Measurements from ENCODE around the gene SEMA5A. TPM values are rescaled to one million over a fixed set of nuclear protein-coding genes. Genes with fewer than 3 reads are reported as not detected.

SEMA5A gene
- total RNA-seq, 1 donor from 2014 or later = 4.0 TPM

DNA sequence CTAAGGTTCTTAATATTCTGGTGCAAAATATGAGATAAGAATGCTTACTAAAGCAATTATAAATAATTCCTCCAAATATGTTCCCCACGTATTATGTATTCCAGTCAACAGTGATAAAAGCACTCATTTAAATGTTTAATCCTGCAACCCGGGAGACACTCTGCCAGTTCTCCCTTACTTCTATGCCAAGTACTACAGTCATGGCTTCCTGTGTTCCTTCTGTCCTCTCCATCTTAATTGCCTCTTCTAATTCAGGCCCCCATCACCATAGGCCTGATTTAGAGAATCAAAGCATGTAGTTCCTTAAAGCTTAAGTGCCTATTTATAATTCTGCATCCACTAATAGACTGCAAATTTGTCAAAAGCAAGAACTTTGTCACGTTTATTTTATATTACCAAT is 474.8 kb downstream of the SEMA5A start:
- Mint-ChIP-seq H3K27me3 (peaks cover 14% of the 10 kb centered on the region), H3K9me3 (ENCODE audit: low read depth) (no peaks in the 10 kb centered on the region), H3K4me3 (ENCODE audit: low read depth) (no peak overlapping the region), H3K27ac (no peak overlapping the region), H3K4me1 (ENCODE audit: low read depth) (no peaks in the 10 kb centered on the region), H3K36me3 (ENCODE audit: insufficient read depth) (no peaks in the 10 kb centered on the region)
- DNase-seq (ENCODE audit: low spot score, unreplicated experiment) = no peak
- TF ChIP-seq, protein P1, sequence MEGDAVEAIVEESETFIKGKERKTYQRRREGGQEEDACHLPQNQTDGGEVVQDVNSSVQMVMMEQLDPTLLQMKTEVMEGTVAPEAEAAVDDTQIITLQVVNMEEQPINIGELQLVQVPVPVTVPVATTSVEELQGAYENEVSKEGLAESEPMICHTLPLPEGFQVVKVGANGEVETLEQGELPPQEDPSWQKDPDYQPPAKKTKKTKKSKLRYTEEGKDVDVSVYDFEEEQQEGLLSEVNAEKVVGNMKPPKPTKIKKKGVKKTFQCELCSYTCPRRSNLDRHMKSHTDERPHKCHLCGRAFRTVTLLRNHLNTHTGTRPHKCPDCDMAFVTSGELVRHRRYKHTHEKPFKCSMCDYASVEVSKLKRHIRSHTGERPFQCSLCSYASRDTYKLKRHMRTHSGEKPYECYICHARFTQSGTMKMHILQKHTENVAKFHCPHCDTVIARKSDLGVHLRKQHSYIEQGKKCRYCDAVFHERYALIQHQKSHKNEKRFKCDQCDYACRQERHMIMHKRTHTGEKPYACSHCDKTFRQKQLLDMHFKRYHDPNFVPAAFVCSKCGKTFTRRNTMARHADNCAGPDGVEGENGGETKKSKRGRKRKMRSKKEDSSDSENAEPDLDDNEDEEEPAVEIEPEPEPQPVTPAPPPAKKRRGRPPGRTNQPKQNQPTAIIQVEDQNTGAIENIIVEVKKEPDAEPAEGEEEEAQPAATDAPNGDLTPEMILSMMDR (IDR thresholded peaks at IDR 0.05; ENCODE audit: unreplicated experiment) = no peak

DNA sequence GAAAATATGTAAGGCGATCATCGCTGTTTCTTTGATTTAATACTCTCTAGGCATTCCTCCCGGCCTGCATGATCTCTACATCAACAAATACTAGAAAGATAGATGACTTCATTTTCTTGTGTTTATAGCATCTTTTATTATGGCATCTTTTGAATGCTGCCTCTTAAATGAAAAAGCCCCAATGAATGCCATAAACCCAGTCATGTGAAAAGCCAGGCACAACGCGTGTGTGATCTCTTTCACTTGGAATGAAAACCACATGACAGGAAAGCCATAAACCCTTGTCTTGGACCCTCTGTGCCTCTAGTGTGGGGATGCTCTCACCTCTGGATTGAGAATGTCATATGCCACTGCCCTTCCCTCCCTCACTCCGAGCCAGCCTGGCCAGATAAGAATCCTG is 476.2 kb downstream of the SEMA5A start:
- TF ChIP-seq, protein P1 (IDR thresholded peaks at IDR 0.05; ENCODE audit: unreplicated experiment) = no peak

DNA sequence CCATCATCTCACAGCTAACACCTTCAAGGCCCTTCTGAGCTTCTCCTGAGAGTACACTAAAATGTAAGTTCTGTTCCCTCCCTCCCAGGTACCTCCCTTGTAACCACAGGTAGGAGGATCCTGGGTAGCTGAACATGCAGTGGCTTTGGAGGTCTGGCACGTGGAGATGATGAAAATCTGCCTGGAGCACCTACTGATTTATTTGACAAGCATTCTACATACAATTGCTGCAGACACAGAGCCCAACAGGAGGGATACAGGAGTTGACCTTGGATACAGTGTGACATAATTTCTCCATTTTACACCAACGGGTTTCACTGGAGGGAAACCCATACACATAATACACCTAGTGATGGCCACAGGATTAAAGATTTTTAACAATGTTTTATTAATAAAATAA is 478.7 kb downstream of the SEMA5A start:
- Mint-ChIP-seq H3K36me3 (ENCODE audit: insufficient read depth) (no peaks in the 10 kb centered on the region), H3K27ac (no peak overlapping the region), H3K4me1 (ENCODE audit: low read depth) (no peaks in the 10 kb centered on the region), H3K4me3 (ENCODE audit: low read depth) (no peak overlapping the region), H3K27me3 (peaks cover 14% of the 10 kb centered on the region), H3K9me3 (ENCODE audit: low read depth) (no peaks in the 10 kb centered on the region)
- no peak for DNase-seq (ENCODE audit: low spot score, unreplicated experiment)
- TF ChIP-seq, protein P1 (IDR thresholded peaks at IDR 0.05; ENCODE audit: unreplicated experiment) = no peak

More for the DNA sequence above, 476.2 kb downstream of the SEMA5A start:
- DNase-seq (ENCODE audit: low spot score, unreplicated experiment) = no peak
- H3K4me1 Mint-ChIP-seq (ENCODE audit: low read depth) = no peaks in the 10 kb centered on the region
- no peak overlapping the region for H3K27ac Mint-ChIP-seq
- no peaks in the 10 kb centered on the region for H3K9me3 Mint-ChIP-seq (ENCODE audit: low read depth)
- no peaks in the 10 kb centered on the region for H3K36me3 Mint-ChIP-seq (ENCODE audit: insufficient read depth)
- peaks cover 14% of the 10 kb centered on the region for H3K27me3 Mint-ChIP-seq
- H3K4me3 Mint-ChIP-seq (ENCODE audit: low read depth) = no peak overlapping the region

DNA sequence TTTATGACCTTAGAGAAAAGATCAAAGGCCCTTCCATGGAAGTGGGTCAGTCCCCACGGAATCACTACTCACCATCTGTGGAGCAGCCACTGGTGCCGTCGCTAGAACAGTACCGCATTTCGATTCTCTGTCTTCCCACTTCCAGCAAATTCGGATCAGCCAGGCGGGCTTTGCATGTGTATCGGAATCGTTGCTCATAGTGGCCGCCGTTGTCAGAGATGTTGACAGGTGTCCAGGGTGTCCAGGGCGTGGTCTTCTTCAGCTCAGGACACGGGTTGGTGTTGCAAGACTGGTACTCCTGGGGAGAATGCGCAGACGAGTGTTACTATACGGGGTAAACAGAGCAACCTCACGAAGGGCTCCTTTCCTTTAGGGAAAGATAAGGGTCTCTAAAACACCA is 479.5 kb downstream of the SEMA5A start:
- H3K4me3 Mint-ChIP-seq (ENCODE audit: low read depth) = no peak overlapping the region
- H3K9me3 Mint-ChIP-seq (ENCODE audit: low read depth) = no peaks in the 10 kb centered on the region
- TF ChIP-seq, protein P1 (IDR thresholded peaks at IDR 0.05; ENCODE audit: unreplicated experiment) = no peak
- DNase-seq (ENCODE audit: low spot score, unreplicated experiment) = no peak
- H3K27ac Mint-ChIP-seq = no peak overlapping the region
- no peaks in the 10 kb centered on the region for H3K36me3 Mint-ChIP-seq (ENCODE audit: insufficient read depth)
- H3K4me1 Mint-ChIP-seq (ENCODE audit: low read depth) = no peaks in the 10 kb centered on the region
- H3K27me3 Mint-ChIP-seq = peaks cover 14% of the 10 kb centered on the region

DNA sequence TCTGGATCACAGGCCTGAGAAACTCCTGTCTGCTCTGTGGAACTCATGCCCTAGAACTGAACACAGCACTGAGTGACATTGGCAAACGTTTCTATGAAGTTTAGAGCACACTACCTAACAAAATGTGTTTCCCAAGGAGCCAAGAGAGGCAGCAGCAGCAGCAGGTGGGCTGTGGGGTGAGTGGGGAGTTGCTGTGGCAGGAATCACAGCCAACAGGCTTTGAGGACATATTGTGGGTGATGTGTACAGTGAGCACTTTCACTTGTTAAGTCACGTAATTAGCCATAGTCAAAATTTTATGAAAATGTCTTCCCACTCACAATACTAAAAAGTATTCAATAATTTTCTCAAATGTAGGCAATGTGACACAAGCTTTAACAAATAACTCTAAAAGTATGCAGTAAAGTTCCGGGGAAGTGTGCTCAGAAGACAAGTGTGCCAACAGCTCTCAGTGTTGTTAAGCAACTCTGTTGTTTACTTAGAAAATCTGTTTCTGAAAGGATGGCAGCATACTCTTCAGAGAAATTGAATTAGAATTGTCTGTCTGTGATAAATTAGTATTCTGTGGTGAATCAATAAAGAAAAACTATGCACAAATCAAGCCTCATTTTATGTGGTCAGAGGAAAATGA is 482.1 kb downstream of the SEMA5A start:
- no peaks in the 10 kb centered on the region for H3K36me3 Mint-ChIP-seq (ENCODE audit: insufficient read depth)
- peaks cover 12% of the 10 kb centered on the region for H3K27me3 Mint-ChIP-seq
- no peak for DNase-seq (ENCODE audit: low spot score, unreplicated experiment)
- H3K9me3 Mint-ChIP-seq (ENCODE audit: low read depth) = no peaks in the 10 kb centered on the region
- TF ChIP-seq, protein P1 (IDR thresholded peaks at IDR 0.05; ENCODE audit: unreplicated experiment) = no peak
- peaks cover 3% of the 10 kb centered on the region for H3K4me1 Mint-ChIP-seq (ENCODE audit: low read depth)
- no peak overlapping the region for H3K27ac Mint-ChIP-seq
- no peak overlapping the region for H3K4me3 Mint-ChIP-seq (ENCODE audit: low read depth)
